Renal pelvis (tissue), 4 donors: ENCODE results near the gene BCHE. TPM values are rescaled to one million over a fixed set of nuclear protein-coding genes. Genes with fewer than 3 reads are reported as not detected.
"Not testable (repeated sequence)": the region's sequence is repeated elsewhere in the genome, so short reads cannot be mapped to it uniquely, and the experiment has no call there.

ENCODE experiments used
- DNase-seq: peaks from one replicate; pipeline ENCODE4 v3.0.0-alpha.2; 2013
- polyA plus RNA-seq, 3 donors: library from polyadenylated mRNA; unstranded; fragments of 120-200 nt; gene quantifications; one replicate each; pipeline ENCODE4 v1.2.1, GENCODE V29; 2013; ENCODE audit not compliant: insufficient read length in 3 of 3

The BCHE gene
- polyA plus RNA-seq, 3 donors, result 6.3 to 10.7 (median 6.3) TPM

- no peak for DNase-seq
Observed at GRCh38 chr3:165827233-165827632, 10.0 kb downstream of the BCHE start.

GRCh38 chr3:165820671-165821123 is 16.5 kb downstream of the BCHE start:
- DNase-seq, result no peak

- no peak for DNase-seq
Observed at GRCh38 chr3:165817160-165817709, 20.0 kb downstream of the BCHE start.

- DNase-seq, result no peak
Observed at GRCh38 chr3:165816209-165816608, 21.0 kb downstream of the BCHE start.

- DNase-seq, result no peak
Observed at GRCh38 chr3:165815682-165816081, 21.5 kb downstream of the BCHE start.

- no peak for DNase-seq
Observed at GRCh38 chr3:165814380-165814779, 22.8 kb downstream of the BCHE start.

GRCh38 chr3:165807937-165808336 is 29.3 kb downstream of the BCHE start:
- not testable (repeated sequence) for DNase-seq

- DNase-seq, result no peak
Observed at GRCh38 chr3:165805946-165806561, 31.2 kb downstream of the BCHE start.

- DNase-seq, result no peak
Observed at GRCh38 chr3:165803471-165803870, 33.8 kb downstream of the BCHE start.

- DNase-seq, result peak; percentile 14
Observed at GRCh38 chr3:165800970-165801369, 36.3 kb downstream of the BCHE start.

- DNase-seq, result no peak
Observed at GRCh38 chr3:165799026-165799425, 38.2 kb downstream of the BCHE start.

- no peak for DNase-seq
Observed at GRCh38 chr3:165797551-165797950, 39.7 kb downstream of the BCHE start.

GRCh38 chr3:165796701-165797100 is 40.5 kb downstream of the BCHE start:
- DNase-seq, result no peak

GRCh38 chr3:165788531-165788930 is 48.7 kb downstream of the BCHE start:
- DNase-seq, result no peak

- DNase-seq, result no peak
Observed at GRCh38 chr3:165786013-165786412, 51.2 kb downstream of the BCHE start.

GRCh38 chr3:165784337-165784736 is 52.9 kb downstream of the BCHE start:
- no peak for DNase-seq

GRCh38 chr3:165783383-165783782 is 53.8 kb downstream of the BCHE start:
- no peak for DNase-seq

- no peak for DNase-seq
Observed at GRCh38 chr3:165778891-165779290, 58.3 kb downstream of the BCHE start.

GRCh38 chr3:165778456-165778855 is 58.8 kb downstream of the BCHE start:
- DNase-seq, result no peak

GRCh38 chr3:165775824-165776223 is 61.4 kb downstream of the BCHE start:
- DNase-seq, result no peak

- DNase-seq, result no peak
Observed at GRCh38 chr3:165770781-165771180, 66.4 kb downstream of the BCHE start.

GRCh38 chr3:165768680-165769079 is 68.5 kb downstream of the BCHE start:
- no peak for DNase-seq

- DNase-seq, result no peak
Observed at GRCh38 chr3:165759041-165759440, 78.2 kb downstream of the BCHE start.

- no peak for DNase-seq
Observed at GRCh38 chr3:165755571-165755970, 81.7 kb downstream of the BCHE start.
